Measurements from ENCODE around the gene COL25A1.
"Not testable (repeated sequence)": the region's sequence is repeated elsewhere in the genome, so short reads cannot be mapped to it uniquely, and the experiment has no call there.

Gene COL25A1

GRCh38 chr4:109027016-109027500 lies 275.4 kb downstream of the COL25A1 start:
- no peak overlapping the region for H3K4me3 ChIP-seq (ENCODE audit: low read depth, low read length)
- TF ChIP-seq MYC (IDR thresholded peaks at IDR 0.05; ENCODE audit: low read depth, low read length) (no peak), MAX (IDR thresholded peaks at IDR 0.05; ENCODE audit: low read depth, low read length) (no peak), POLR2A (IDR thresholded peaks at IDR 0.05; ENCODE audit: extremely low read depth, insufficient read length) (no peak)
- no peak for DNase-seq (ENCODE audit: low read depth)

- no peak overlapping the region for H3K4me3 ChIP-seq (ENCODE audit: low read depth, low read length)
- no peak for DNase-seq (ENCODE audit: low read depth)
- TF ChIP-seq CTCF (IDR thresholded peaks at IDR 0.05; ENCODE audit: low read depth, low read length) (no peak), MYC (IDR thresholded peaks at IDR 0.05; ENCODE audit: low read depth, low read length) (no peak), POLR2A (IDR thresholded peaks at IDR 0.05; ENCODE audit: extremely low read depth, insufficient read length) (no peak), MAX (IDR thresholded peaks at IDR 0.05; ENCODE audit: low read depth, low read length) (no peak)
These were observed 275.9 kb downstream of the COL25A1 start for GRCh38 chr4:109026588-109026987.

- no peak overlapping the region for H3K4me3 ChIP-seq (ENCODE audit: low read depth, low read length)
- TF ChIP-seq MAX (IDR thresholded peaks at IDR 0.05; ENCODE audit: low read depth, low read length) (no peak), MYC (IDR thresholded peaks at IDR 0.05; ENCODE audit: low read depth, low read length) (no peak), POLR2A (IDR thresholded peaks at IDR 0.05; ENCODE audit: extremely low read depth, insufficient read length) (no peak), CTCF (IDR thresholded peaks at IDR 0.05; ENCODE audit: low read depth, low read length) (no peak)
- DNase-seq (ENCODE audit: low read depth) = no peak
These were observed 276.9 kb downstream of the COL25A1 start for GRCh38 chr4:109025471-109026076.

GRCh38 chr4:109022961-109023360 lies 279.5 kb downstream of the COL25A1 start:
- no peak overlapping the region for H3K4me3 ChIP-seq (ENCODE audit: low read depth, low read length)
- DNase-seq (ENCODE audit: low read depth) = no peak
- no peak for TF ChIP-seq MAX (IDR thresholded peaks at IDR 0.05; ENCODE audit: low read depth, low read length)
- TF ChIP-seq POLR2A (IDR thresholded peaks at IDR 0.05; ENCODE audit: extremely low read depth, insufficient read length) = no peak
- TF ChIP-seq CTCF (IDR thresholded peaks at IDR 0.05; ENCODE audit: low read depth, low read length) = no peak
- no peak for TF ChIP-seq MYC (IDR thresholded peaks at IDR 0.05; ENCODE audit: low read depth, low read length)

- DNase-seq (ENCODE audit: low read depth); H3K4me3 ChIP-seq (ENCODE audit: low read depth, low read length): not testable (repeated sequence)
These were observed 280.8 kb downstream of the COL25A1 start for GRCh38 chr4:109021630-109022029.

GRCh38 chr4:109020861-109021260 lies 281.6 kb downstream of the COL25A1 start:
- no peak for DNase-seq (ENCODE audit: low read depth)
- H3K4me3 ChIP-seq (ENCODE audit: low read depth, low read length) = no peak overlapping the region
- TF ChIP-seq MAX (IDR thresholded peaks at IDR 0.05; ENCODE audit: low read depth, low read length) (no peak), POLR2A (IDR thresholded peaks at IDR 0.05; ENCODE audit: extremely low read depth, insufficient read length) (no peak)

GRCh38 chr4:109016200-109016599 lies 286.3 kb downstream of the COL25A1 start:
- no peak for TF ChIP-seq MAX (IDR thresholded peaks at IDR 0.05; ENCODE audit: low read depth, low read length)
- TF ChIP-seq POLR2A (IDR thresholded peaks at IDR 0.05; ENCODE audit: extremely low read depth, insufficient read length) = no peak
- no peak for TF ChIP-seq CTCF (IDR thresholded peaks at IDR 0.05; ENCODE audit: low read depth, low read length)
- TF ChIP-seq MYC (IDR thresholded peaks at IDR 0.05; ENCODE audit: low read depth, low read length) = no peak
- no peak for DNase-seq (ENCODE audit: low read depth)
- no peak overlapping the region for H3K4me3 ChIP-seq (ENCODE audit: low read depth, low read length)

All from NB4 (cell line).